Pons (tissue), 1 donor: ENCODE results near the gene HCCS.
A peak's percentile ranks its signal among the peaks of the same experiment; 100 is the strongest.

Experiments used
- DNase-seq: peaks from one replicate; pipeline ENCODE4 v3.0.0-alpha.2; 2016; ENCODE audit warnings: low spot score

Gene HCCS

DNA sequence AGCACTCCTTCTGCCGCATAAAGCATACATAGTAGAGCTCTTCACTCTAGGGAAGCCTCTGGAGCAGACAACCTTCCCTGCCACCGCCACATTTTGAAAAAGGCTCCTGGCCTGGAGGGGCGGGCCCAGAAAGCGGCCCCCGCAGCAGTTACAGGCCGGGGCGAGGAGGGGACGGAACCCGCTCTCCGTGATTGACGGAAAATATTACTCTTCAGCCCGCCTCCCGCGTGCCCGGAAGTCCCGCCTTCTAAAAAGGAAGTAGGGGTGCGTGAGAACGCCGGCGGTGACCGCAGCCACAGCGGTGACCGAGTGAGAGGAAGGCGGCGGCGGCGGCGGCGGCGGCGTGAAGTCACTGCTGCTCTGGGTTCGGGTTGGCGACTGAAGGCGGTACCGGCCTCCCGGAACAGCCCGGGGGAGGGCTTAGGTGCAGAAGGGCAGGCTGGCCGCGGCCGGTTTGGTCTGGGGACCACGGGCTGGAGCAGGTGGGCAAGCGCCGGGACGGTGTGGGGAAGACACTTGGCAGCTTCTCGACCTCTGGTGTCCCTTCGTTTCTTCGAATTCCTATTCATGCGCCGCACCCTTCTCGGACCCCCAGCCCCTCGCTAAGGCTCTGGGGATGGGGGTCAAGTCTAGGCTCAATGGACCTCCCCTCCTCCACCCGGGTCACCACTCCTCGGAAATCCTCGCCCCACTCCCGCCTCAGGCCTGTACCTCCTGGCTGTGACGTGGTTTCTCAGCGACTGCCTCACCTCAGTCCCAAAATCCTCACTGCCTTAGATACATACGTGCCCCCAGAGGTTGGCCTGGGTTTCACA lies at the start of gene HCCS:
HCCS (plus strand) TSS at position 296 of the 815 bp plus-strand sequence. CDS start 729 bp downstream, outside the sequence.
- DNase-seq = peak; percentile 68

DNA sequence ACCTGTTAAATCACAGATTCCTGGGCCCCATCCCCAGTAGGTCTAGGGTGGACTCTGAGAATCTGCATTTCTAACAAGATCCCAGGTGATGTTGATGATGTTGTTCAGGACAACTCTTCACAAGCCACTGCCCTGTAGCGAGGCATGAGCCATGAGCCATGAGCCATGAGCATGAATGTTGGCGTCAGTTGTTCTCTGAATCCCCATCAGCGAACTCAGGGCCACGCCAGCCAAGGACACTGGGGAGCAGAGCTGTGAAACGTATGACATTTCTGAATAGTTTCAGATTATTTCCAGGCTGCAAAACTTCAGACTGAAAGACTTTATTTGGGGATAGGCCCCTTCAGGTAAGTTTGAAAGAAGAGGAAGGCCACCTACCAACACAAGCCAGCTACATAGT lies 46.9 kb upstream of the HCCS start:
- DNase-seq = no peak

DNA sequence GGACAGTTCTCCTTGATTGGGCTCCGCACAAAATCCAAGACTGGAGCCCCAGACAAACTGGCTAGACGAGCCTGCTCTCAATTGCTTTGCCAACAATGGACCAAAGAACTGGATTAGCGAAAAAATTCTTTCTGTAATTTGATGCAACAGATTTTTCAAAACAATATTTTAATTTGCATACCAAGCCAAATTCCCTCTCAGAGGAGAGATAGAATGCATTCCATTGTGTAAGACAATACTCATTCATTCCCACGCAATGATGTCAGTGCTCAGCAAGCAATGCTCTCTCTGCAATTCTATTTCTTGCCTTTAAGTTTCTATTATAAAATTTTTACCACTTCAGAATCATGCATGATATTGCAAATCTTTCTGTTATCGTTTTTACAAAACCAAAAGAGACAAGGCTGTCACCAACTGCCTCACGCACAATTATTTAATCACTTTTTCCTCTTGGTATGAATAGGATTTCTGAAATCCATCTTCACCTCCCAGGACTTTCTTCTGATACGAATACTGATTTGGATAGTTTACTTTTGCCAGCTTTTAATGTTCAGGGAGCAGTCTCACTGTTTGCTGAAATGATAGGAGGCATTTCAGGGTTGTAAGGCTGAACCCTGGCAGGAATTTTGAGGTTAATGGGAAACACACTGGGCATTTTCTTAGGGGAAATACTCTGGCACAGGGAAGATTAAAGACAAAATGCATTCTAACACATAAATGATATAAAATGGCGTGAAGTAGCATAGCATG lies 46.1 kb upstream of the HCCS start:
- peak; percentile 67 for DNase-seq

DNA sequence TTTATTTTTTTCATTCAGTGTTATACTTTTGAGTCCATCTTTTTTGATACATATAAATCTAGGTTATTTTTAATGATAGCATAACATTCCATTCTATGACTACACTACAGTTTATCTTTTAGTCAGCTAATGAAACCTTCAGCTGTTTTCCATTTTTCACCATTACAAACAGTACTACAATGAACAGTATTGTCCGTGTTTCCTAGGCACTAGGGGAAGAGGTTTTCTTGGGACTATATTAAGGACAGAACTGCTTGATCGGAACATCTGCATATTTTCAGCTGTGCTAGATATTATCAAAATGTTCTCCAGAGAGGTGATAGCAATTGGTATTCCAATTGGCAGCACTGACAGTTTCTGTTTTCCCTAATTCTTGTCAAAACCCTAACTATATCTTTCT lies 44.3 kb upstream of the HCCS start:
- no peak for DNase-seq

DNA sequence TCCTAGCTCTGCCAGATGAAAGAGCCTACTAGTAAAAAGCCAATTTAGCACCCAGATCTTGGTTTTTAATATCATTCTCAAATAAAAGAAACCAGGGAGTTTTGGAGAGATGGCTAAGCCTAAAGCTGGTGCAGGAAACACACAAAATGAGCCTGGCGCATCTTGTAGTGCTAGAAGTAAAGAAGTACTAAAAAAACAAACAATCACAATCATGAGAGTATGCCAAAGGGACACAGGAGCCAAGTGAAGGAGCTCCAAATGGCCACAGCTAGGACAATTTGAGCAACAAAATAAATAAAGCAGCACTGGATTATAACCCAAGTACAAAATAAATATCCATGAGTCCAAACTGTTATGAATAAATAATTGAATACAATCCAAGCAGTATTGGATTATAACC lies 37.8 kb upstream of the HCCS start:
- no peak for DNase-seq

DNA sequence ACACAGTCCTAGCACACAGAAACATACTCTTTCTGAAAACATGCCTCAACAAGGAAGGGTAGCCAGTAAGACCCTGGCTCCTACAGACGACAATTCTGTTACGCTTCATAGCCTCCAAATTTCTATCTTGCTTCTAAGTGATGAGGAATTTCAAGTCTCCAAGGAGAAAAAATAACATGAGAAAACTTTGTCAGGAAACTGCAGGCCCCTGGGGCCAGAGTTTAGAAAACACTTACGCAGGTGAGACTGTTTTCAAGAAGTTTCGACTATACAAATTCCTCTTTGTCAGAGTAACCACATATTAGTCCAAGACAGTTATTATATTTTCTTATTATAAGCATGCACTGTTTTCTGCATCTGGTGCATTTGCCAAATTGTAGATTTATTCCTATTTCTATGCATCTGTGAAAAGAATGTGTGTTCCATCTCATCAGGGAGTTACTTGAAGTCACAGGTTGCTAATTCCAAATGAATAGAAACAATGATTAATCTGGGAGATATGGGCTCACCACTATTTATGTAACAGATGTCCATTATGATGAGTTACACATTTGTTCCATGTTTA lies 30.3 kb upstream of the HCCS start:
- no peak for DNase-seq

DNA sequence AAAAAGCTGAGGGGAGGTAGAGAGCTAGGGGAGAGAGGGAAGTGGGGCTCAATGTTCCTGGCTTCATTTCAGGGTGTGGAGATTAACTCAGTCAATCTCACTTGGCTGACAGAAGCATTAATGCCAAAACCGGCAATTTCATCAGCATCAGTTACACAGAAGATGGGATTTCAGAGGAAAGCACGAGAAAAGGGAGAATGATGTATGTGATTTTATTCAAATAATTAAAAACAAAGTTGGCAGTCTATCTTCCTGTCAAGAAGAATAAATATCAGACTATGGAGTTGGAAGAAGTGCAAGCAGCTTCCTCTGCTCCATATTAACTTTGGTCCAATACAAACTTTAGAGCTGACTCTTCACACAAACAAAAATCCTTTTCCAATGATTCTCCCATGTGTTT lies 29.6 kb upstream of the HCCS start:
- no peak for DNase-seq

DNA sequence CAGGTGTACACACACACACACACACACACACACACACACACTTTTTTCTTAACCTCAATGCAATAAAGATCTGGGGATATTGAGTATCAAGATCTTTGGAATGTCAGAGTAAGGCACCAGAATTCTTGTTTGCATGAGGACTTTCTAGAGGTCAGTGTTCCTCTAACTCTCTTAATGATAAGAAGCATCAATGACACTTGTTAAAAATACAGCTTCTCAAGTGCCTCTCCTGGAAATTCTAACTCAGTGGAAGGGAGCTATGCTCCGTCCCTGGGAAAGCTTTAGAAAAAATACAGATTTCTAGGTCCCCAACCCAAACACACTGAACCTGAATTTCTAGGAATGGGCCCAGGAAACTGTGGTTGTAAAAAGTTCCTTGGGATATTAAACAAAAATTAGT lies 25.8 kb upstream of the HCCS start:
- no peak for DNase-seq

DNA sequence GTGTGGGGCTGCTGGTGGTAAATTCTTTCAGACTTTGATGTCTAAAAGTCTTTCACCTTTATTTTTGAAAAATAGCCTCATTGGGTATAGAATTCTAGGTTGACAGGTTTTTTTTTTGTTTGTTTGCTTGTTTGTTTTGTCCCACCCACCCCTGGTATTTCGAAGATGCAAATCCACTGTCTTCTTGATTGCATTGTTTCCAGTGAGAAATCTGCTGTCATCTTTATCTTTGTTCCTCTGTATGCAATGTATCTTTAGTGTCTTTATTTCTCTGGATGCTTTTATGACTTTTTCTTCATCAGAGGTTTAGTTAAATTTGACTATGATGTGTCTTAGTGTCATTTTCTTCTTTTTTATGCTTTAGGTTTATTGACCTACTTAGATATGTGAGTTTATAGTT lies 21.3 kb upstream of the HCCS start:
- DNase-seq = no peak

DNA sequence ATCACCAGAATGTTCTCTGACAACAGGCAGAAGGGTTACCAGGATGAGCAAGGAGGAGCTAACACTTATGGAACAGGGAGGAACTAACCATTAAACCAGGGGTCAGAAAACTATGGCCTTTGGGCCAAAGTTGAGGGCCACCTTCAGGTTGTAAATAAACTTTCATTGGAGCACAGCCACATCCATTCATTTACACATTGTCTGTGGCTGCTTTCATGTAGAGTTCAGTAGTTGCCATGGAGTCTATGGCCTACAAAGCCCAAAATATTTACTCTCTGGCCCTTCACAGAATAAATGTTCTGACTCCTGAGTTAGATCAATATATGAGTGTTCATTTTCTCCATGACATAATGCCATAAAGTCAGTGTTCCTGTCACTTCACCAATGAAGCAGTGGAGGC lies 13.2 kb upstream of the HCCS start:
- no peak for DNase-seq

DNA sequence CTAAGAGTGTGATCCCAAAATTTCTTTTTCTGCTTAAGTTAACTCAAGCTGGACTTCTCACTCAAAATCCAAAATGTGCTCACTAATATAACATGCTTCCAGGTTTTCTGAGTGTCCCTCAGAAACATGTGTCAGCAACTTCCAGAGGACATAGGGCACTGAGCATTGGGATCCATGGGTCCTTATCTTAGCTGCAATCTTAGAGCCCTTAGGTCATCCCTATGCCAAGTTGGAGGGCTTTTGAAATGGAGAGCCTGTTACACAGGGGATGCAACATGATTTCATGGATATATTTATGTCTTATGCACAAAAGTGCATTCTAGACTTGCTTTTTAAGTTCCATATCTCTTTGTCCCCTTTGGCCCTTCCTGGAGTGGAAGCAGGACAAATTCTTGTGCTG lies 11.7 kb upstream of the HCCS start:
- no peak for DNase-seq

DNA sequence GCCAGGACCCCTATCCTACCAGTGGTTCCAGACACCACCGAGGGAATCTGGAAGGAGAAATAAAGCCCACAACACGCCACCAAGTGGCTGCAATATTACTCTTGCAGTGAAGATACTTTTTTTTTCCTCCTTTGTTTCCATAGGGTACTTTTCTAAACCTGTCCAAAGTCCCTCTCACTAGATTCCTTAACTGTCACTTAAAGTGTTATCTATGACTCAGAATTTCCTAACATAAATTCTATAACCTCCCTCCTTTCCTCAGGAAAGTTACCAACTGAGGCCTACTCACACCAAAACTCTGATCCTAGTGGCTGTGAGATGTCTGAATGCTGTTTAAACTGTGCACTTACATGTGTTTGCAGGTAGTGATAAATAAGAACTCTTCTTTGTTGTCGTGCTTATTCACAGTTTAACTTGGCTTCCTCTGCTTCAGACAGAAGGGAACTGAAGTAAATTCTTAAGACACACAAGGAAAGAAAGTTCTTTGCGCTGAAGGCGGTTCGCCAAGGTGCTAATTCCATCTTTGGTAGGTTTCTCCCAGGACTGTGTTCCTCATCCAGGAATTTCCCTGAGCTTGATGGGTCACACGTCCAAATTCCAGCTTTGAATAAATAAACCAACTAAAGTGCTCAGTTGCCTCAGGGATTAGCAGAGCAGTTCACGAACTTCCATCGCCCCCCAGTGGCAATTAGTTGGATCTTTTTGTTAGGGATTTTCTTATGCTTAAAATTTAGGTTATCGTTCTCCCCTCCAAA lies 10.7 kb upstream of the HCCS start:
- peak; percentile 65 for DNase-seq

DNA sequence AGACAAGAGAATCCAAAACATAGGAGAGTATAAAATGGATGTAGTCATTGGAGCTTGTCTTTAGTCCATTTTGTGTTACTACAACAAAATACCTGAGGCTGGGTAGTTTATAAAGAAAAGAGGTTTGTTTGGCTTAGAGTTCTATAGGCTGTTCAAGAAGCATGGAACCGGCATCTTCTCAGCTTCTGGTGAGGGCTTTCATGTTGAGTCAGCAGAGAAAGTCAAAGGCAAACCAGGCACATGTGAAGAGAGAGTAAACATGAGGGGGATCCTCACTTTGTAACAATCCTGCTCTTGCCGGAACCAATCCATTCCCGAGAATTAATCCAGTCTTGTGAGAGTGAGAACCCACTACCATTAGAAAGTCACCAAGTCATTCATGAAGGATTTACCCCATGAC lies 8.1 kb upstream of the HCCS start:
- DNase-seq = no peak

DNA sequence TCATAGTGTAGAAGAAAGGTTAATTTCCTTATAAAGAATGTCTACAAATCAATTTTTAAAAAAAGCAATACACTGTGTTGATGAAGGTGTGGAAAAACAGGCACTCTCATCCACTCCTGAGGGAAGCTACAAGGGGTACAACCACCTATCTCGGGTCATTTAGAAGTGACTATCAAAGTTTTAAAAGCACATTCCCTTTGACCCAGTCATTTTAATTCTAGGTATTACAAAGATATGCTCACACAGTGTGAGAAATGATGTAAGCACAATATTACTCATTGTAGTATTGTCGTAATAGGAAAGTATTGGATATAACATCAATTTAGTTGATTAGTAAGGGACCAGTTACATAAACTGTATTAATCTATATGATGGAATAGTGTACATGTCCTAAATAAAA lies 7.4 kb upstream of the HCCS start:
- no peak for DNase-seq

DNA sequence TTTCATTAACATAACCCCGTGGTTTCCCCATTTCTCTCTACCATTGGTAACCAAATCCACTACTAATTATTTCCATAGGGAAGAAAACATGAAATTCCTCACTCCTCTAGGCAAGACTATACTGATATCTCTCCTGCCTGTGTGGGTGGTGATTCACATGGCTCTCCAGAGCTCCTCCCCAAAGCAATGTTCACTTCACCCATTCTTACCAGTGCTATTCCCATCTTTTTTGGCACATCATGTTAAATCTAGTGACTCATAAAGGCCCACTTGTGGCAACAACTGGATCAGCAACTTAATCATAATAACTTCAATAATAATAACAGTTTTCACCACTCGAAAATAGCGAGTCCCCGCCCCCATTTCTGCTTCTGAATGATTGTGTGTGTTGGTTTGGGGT lies 6.1 kb upstream of the HCCS start:
- no peak for DNase-seq

DNA sequence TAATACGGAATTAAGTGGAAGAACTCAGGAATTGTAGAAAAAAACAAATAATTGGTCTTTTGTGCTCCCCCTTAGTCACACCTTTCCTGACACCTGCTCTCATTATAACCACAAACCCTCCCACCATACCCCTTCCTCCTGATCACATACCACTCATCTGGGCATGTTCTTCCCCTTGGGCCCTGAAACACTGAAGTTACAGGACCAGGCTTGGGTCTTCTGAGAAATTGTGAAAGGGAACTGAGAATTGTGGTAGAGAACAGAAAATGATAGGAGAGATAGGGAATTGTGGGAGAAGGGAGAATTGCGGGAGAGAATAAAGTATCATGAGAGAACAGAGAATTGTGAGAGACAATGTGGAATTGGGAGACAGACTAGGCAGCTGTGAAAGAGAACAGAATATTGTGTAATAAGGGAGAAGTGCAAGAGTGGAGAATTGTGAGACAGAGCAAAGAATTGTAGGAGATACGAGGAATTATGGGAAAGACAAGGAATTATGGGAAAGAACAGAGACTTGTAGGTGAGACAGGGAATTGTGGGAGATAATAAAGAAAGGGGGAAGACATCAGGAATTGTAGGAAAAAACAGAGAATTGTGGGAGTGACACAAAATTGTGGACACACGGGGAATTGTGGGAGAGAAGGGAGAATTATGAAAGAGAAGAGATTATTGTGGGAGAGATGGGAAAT lies 2.7 kb upstream of the HCCS start:
- DNase-seq = no peak

DNA sequence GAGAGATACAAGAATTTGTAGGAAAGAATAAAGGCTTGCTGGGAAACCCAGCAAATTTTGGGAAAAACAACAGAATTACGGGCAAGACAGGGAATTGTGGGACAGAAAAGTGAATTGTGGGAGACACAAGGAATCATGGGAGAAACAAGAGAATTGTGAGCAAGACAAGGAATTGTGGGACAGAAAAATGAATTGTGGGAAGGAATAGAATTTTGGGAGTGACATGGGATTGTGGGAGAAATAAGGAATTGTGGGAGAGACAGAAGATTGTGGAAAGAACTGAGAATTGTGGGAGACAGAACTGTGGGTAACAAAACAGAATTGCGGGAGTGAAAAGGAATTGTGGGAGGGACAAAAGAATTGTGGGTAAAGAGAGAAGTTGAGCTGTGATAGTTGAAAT lies 1.2 kb upstream of the HCCS start:
- DNase-seq = no peak

DNA sequence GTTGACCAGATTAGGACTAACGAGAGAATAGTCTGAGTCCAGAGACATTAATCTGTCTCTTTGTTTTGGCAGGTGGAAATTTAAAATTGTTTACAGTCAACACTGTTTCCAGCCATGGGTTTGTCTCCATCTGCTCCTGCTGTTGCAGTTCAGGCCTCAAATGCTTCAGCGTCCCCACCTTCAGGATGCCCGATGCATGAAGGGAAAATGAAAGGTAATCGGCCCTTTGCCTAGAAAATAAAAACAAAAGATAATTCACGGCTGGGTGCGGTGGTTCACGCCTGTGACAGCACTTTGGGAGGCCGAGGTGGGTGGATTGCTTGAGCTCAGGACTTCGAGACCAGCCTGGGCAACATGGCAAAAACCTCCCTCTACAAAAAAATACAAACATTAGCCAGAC lies 815 bp downstream of the HCCS start:
- DNase-seq = no peak

DNA sequence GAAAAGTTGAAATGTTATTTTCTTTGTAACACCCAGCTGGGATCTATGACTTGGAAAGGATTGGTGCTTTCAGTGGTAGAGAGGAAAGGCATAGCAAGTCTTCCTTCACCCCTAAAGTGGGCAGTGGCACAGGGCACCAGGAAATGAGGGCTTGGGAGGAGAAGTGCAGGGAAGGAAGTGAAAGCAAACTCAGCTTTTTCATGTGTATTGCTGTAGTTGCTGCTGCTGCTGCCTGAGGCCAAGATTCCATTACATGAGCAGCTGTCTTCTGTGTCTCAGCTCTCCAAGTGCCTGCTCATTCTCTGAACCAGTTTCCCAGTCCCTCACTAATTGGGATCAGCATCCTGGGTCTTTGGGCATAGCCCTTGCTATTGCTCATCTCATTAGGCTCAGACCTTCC lies 2.6 kb downstream of the HCCS start:
- DNase-seq = peak; percentile 44

DNA sequence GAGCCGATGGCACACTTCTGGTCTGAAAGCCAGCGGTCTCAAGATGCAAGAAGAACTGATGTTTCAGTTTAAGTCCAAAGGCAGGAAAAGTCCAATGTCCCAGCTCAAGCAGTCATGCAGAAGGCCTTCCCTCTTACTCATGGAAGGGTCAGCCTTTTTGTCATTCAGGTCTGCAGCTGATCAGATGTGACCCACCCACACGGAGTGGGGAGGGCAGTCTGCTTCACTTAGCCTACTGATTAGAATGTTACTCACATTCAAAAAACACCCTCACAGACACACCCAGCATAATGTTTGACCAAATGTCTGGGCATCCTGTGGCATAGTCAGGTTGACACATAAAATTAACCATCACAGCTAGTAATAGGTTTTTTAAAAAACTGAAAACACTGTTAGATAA lies 6.6 kb downstream of the HCCS start:
- DNase-seq = no peak

DNA sequence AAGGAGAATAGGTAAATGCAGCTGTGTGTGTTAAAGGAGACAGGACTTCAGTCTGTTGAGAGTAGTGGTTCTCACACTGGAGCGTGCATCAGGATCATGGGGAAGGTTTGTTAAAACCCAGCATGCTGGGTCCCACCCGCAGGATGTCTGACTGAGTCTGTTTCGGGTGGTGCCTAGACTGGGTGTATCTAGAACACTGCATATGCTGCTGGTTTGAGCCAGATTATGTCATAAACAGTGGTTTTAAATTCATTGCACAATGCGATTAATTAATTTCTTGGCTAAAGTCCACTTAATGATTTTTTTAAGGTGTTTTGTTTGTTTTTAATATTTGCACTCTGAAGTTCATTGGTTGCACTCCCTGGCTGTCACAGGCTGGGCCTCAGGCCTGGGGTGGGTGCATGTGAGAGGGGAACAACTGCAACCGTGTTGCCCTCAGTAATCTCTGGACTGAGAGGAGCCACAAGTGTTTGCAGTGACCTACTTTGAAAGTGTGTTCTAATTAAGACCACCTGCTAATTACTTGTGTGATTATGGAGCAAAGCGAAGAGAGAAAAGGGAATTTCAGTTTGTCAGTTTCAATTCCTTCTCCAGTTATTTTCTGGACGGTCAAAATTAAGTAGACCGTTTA lies 8.3 kb downstream of the HCCS start:
- no peak for DNase-seq
